Measurements from ENCODE around the gene STX16. TPM values are rescaled to one million over a fixed set of nuclear protein-coding genes. Genes with fewer than 3 reads are reported as not detected.
A peak's percentile ranks its signal among the peaks of the same experiment; 100 is the strongest.

Gene STX16
- total RNA-seq, 1 donor from 2014 or later: 24.7 TPM

DNA sequence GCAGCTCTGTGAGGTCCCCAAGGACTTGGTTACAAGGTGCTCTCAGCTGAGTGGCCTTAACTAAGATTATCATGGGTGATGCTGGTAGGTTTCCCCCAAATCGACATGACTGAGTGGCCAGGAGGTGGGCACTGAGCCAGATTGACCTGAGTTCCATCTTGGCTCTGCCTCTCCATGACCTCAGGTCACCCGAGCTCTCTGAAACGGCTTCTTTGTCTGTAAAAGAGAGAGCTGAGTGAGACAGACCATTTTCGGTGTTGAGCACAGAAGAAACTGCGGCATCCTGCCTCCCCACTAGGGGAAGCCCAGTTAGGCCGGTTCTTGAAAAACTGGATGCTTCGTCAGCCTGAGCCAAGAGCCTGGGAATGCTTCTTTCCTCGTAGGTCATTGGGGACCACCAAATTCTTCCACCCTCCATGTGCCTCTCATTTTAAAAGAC, 14.1 kb upstream of the STX16 start:
- Histone ChIP-seq H3K36me3 (no peaks in the 10 kb centered on the region), H3K4me3 (no peak overlapping the region), H3K27ac (no peak overlapping the region), H3K4me1 (no peaks in the 10 kb centered on the region), H3K9me3 (no peaks in the 10 kb centered on the region), H3K27me3 (no peaks in the 10 kb centered on the region)
- TF ChIP-seq, protein P1, sequence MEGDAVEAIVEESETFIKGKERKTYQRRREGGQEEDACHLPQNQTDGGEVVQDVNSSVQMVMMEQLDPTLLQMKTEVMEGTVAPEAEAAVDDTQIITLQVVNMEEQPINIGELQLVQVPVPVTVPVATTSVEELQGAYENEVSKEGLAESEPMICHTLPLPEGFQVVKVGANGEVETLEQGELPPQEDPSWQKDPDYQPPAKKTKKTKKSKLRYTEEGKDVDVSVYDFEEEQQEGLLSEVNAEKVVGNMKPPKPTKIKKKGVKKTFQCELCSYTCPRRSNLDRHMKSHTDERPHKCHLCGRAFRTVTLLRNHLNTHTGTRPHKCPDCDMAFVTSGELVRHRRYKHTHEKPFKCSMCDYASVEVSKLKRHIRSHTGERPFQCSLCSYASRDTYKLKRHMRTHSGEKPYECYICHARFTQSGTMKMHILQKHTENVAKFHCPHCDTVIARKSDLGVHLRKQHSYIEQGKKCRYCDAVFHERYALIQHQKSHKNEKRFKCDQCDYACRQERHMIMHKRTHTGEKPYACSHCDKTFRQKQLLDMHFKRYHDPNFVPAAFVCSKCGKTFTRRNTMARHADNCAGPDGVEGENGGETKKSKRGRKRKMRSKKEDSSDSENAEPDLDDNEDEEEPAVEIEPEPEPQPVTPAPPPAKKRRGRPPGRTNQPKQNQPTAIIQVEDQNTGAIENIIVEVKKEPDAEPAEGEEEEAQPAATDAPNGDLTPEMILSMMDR (IDR thresholded peaks at IDR 0.05): no peak
- DNase-seq (ENCODE audit: low spot score in 2 of 2): peak in 1 of 2 donors; percentile 57
- intact Hi-C loops (cut with DNase I): no loop called here

DNA sequence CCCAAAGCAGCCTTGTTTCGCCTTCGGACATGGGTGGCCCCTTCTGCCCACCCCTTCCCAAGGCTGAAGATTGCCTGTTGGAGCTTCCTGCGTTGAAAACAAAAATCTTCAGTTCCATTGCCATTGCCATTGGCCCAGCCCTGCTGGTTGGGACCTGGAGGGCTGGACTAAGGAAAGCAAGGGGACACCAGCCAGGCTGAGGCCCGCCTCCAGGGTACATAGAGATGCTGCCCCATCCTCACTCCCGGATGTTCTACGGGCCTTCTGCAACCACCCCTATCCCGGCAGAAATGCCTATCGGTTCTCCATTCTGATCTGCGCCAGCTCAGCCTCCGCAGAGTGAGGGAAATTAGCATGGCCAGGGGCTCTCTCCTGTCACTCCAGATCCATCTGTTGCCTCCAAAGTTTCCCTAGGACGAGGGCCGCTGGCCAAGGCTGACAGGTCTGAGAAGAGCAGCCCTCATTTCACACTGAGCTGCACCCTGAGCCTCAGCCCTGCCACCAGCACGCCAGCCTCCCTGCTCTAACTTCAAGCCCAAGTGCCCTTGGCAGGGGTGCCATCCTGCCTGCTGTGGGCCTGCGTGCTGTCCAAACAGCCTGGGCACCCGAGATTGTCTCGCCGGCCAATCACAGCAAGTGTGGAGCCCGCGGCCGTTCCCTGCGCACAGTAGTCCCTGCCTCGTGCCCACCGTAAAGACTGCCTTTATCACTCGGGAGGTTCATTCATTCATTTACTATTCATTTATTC, 13.4 kb upstream of the STX16 start:
- Histone ChIP-seq H3K4me1 (no peaks in the 10 kb centered on the region), H3K4me3 (no peak overlapping the region), H3K27me3 (no peaks in the 10 kb centered on the region), H3K27ac (no peak overlapping the region), H3K36me3 (no peaks in the 10 kb centered on the region), H3K9me3 (no peaks in the 10 kb centered on the region)
- TF ChIP-seq, protein P1 (IDR thresholded peaks at IDR 0.05): no peak
- intact Hi-C loops (cut with DNase I): no loop called here
- DNase-seq (ENCODE audit: low spot score in 2 of 2): peak in 1 of 2 donors; percentile 54

DNA sequence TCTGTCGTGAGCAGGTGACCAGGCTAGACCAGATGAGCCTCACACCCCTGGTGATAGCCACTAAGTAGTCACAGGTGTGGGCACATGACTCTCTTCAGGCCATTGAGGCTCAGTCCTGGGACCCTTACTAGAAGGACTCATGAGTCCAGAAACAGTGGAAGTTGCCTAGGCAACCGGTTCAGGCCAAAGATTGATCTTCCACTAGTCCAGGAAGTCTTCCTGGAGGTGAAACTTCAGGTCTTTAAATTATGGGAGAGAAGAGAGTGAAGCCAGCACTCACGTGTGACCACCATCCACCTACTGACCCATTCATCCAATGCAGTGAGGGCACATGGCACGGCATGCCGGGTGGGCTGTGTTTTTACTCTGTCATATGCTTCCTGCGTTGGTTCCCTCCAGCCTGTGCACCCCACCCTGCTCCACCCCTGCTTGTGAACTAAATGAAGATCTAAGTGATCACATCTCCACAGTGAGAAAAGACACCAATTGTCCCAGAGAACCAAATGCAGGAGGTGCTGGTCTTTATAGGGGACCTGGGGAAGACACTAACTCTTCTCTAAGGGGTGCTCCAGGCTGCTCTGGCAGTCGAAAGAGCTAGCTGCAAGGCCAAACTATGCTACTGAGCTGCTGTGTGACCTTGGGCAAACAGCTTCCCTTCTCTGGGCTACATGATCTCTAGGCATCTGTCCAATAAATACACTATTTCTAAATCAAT, 12.5 kb upstream of the STX16 start:
- TF ChIP-seq, protein P1 (IDR thresholded peaks at IDR 0.05): no peak
- Histone ChIP-seq H3K27ac (no peak overlapping the region), H3K9me3 (no peaks in the 10 kb centered on the region), H3K4me1 (no peaks in the 10 kb centered on the region), H3K36me3 (no peaks in the 10 kb centered on the region), H3K4me3 (no peak overlapping the region), H3K27me3 (no peaks in the 10 kb centered on the region)
- intact Hi-C loops (cut with DNase I): no loop called here
- peak in 1 of 2 donors; percentile 43 for DNase-seq (ENCODE audit: low spot score in 2 of 2)

DNA sequence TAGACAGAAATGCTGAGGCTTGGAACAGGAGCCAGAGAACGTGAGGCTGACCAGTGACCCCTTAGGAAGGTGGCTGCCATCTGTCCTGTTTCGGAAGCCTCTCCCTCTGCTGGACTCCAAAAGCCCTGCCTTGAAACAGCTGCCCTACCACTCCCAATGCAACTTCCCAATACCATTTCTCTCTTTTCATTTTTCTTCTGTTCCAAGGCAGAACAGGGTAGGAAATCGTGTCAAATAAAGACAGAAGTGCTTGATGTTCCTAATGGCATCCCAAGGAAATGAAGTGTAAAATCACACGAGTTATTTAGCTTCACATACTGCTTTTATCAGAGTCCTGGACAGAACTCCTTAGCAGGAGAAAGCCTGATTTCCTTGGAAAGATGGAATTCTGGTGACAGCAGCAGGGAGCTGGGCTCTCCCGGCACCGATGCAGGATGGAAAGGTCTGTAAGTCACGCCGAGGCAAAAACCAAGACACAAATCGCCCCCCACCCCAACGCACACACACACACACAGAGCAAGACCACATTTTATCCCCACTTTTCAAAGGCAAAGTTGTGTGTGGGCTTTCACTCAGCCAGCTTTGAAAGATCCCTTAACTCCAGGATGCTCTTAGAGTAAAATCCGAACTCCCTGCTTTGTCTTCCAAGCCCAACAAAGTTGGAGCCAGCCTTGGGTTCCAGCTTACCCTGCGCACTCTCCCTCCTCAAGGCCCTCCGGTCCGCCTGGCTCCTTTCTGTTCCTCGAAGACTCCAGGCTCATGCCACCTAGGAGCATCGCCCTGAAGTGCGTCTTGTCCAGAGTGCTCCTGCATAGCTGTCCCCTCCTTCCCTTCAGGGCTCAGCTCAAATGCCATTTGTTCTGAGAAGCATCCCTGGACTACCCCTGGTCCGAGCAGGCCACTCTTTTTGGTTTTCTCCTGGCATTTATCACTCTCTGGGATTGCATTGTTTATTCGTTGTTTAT, 11.6 kb upstream of the STX16 start:
- DNase-seq (ENCODE audit: low spot score in 2 of 2): peak in 1 of 2 donors; percentile 50
- intact Hi-C loops (cut with DNase I): no loop called here
- H3K27me3 ChIP-seq: no peaks in the 10 kb centered on the region

DNA sequence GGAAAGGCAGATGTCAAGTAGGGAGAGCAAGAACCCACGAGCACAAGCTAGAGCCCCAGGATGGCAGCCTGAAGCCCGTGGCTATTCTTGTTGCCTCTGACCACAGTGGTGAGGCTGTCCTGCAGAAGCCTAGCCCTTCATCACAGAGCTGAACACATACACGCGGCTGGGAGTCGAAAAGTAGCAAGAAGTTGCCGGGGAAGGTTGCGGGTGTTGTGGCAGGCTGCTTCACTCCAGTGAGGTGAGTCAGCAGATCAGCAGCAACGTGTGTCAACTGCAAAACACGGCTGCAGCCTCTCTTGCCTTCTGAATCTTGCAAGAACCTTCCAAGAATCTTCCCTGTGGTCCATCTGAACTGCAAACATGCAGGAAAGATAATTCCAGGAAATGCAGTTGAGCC, 10.6 kb upstream of the STX16 start:
- Histone ChIP-seq H3K27ac (no peak overlapping the region), H3K4me1 (no peaks in the 10 kb centered on the region), H3K27me3 (no peaks in the 10 kb centered on the region), H3K9me3 (no peaks in the 10 kb centered on the region), H3K4me3 (no peak overlapping the region), H3K36me3 (no peaks in the 10 kb centered on the region)
- intact Hi-C loops (cut with DNase I): no loop called here
- peak in 1 of 2 donors; percentile 34 for DNase-seq (ENCODE audit: low spot score in 2 of 2)
- TF ChIP-seq, protein P1 (IDR thresholded peaks at IDR 0.05): no peak

More for the DNA sequence above, 11.6 kb upstream of the STX16 start:
- TF ChIP-seq, protein P1 (IDR thresholded peaks at IDR 0.05): no peak
- Histone ChIP-seq H3K4me1 (no peaks in the 10 kb centered on the region), H3K27ac (no peak overlapping the region), H3K36me3 (no peaks in the 10 kb centered on the region), H3K4me3 (no peak overlapping the region), H3K9me3 (no peaks in the 10 kb centered on the region)
